Iris pigment epithelial cell (primary cell): ENCODE measurements around the gene BABAM2.
A peak's percentile ranks its signal among the peaks of the same experiment; 100 is the strongest.
"Not testable (repeated sequence)": the region's sequence is repeated elsewhere in the genome, so short reads cannot be mapped to it uniquely, and the experiment has no call there.

Experiments
- DNase-seq: peaks from one replicate; pipeline ENCODE4 v3.0.0-alpha.2; 2011; ENCODE audit warnings: low read depth

The BABAM2 gene

GRCh38 chr2:28360718-28361293, 470.3 kb downstream of the BABAM2 start:
- peak; percentile 40 for DNase-seq

GRCh38 chr2:28361991-28362710, 471.6 kb downstream of the BABAM2 start:
- DNase-seq = no peak

- DNase-seq = no peak
Observed at GRCh38 chr2:28362991-28363521, 472.5 kb downstream of the BABAM2 start.

- no peak for DNase-seq
Observed at GRCh38 chr2:28363686-28364280, 473.3 kb downstream of the BABAM2 start.

GRCh38 chr2:28364610-28365009, 474.1 kb downstream of the BABAM2 start:
- DNase-seq = no peak

GRCh38 chr2:28365158-28365557, 474.6 kb downstream of the BABAM2 start:
- DNase-seq = no peak

GRCh38 chr2:28366149-28366495, 475.6 kb downstream of the BABAM2 start:
- DNase-seq = no peak

GRCh38 chr2:28366496-28367282, 476.2 kb downstream of the BABAM2 start:
- peak; percentile 24 for DNase-seq

GRCh38 chr2:28367667-28368356, 477.3 kb downstream of the BABAM2 start:
- DNase-seq = no peak

- no peak for DNase-seq
Observed at GRCh38 chr2:28368357-28368798, 477.8 kb downstream of the BABAM2 start.

GRCh38 chr2:28369358-28369757, 478.8 kb downstream of the BABAM2 start:
- DNase-seq = no peak

- DNase-seq = no peak
Observed at GRCh38 chr2:28370354-28370753, 479.8 kb downstream of the BABAM2 start.

GRCh38 chr2:28371728-28372127, 481.2 kb downstream of the BABAM2 start:
- DNase-seq = not testable (repeated sequence)

GRCh38 chr2:28373854-28374253, 483.3 kb downstream of the BABAM2 start:
- DNase-seq = no peak

- no peak for DNase-seq
Observed at GRCh38 chr2:28374331-28374730, 483.8 kb downstream of the BABAM2 start.

- no peak for DNase-seq
Observed at GRCh38 chr2:28375236-28375635, 484.7 kb downstream of the BABAM2 start.

- DNase-seq = no peak
Observed at GRCh38 chr2:28375742-28376631, 485.5 kb downstream of the BABAM2 start.

- no peak for DNase-seq
Observed at GRCh38 chr2:28377195-28377816, 486.8 kb downstream of the BABAM2 start.

GRCh38 chr2:28377984-28378678, 487.6 kb downstream of the BABAM2 start:
- DNase-seq = no peak
